Thoracic aorta (tissue), 2 donors: Measurements from ENCODE around the gene POLQ. TPM values are rescaled to one million over a fixed set of nuclear protein-coding genes. Genes with fewer than 3 reads are reported as not detected.

Experiments used
- ATAC-seq: fragments of 150-250 bp; one replicate; pipeline ENCODE4 v1.8.0; 2017; ENCODE audit warnings: low read depth; ENCODE audit not compliant: insufficient number of reproducible peaks, low FRiP score
- DNase-seq: peaks from one replicate; pipeline ENCODE4 v3.0.0-alpha.2; 2020; ENCODE audit warnings: low spot score
- H3K27ac ChIP-seq, 2 donors: fragments of 200-600 bp; sonication (generic); 1 replicate in 1 of 2; 2 replicates in 1 of 2; pipeline ENCODE4 v1.5.1; 2016; ENCODE audit warnings: mild to moderate bottlenecking in 2 of 2, moderate library complexity in 2 of 2
- H3K27me3 ChIP-seq: fragments of 200-600 bp; sonication (generic); replicated peaks from 2 replicates; pipeline ENCODE4 v1.6.0; 2016; ENCODE audit warnings: mild to moderate bottlenecking; ENCODE audit not compliant: insufficient read depth
- H3K36me3 ChIP-seq: fragments of 200-600 bp; sonication (generic); one replicate; pipeline ENCODE4 v1.5.1; 2016
- H3K4me1 ChIP-seq, 2 donors: fragments of 200-600 bp; sonication (generic); 1 replicate in 1 of 2; 2 replicates in 1 of 2; pipeline versions ENCODE4 v1.5.1 to v1.6.0; 2016; ENCODE audit warnings: low read depth in 2 of 2, mild to moderate bottlenecking in 1 of 2; ENCODE audit not compliant: control insufficient read depth in 1 of 2
- H3K4me3 ChIP-seq: fragments of 200-600 bp; sonication (generic); 2 replicates; pipeline ENCODE4 v1.5.1; 2016; ENCODE audit warnings: mild to moderate bottlenecking
- H3K9me3 ChIP-seq: fragments of 200-600 bp; sonication (generic); 2 replicates; pipeline ENCODE4 v1.5.1; 2016
- total RNA-seq, 2 donors: library from RNA; depleted of rRNA; stranded (reverse); fragments of >200 nt; gene quantifications; one replicate each; pipeline versions ENCODE4 v1.1.0 to v1.2.3, GENCODE V29; 2016
- TF ChIP-seq, protein P1 (sequence below): fragments of 200-600 bp; sonication (generic); IDR thresholded peaks from one replicate; pipeline ENCODE4 v1.5.1; 2019; ENCODE audit warnings: antibody characterized with exemption

The POLQ gene
- total RNA-seq, 2 donors from 2014 or later, result 0.42 to 0.68 TPM

DNA sequence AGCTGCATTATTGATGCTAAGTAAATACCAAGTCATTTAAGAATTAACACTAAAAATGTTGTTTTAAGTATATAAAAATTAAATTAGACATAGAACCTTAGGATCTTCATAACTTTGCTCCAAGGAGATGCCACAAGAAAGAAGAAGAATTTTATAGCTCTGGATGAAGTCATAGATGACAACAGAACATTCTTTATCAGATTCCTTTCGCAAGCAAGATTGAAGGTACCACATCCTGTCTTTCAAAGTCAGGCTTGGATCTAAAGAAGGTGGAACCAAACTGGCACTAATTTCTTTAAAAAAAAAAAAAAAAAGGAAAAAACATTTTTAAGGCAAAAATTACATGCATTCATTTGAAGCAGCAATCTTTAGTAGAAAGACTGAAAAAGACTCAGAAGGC is 62.5 kb downstream of the POLQ start:
- Histone ChIP-seq H3K4me1 (no peaks in the 10 kb centered on the region), H3K27me3 (no peaks in the 10 kb centered on the region), H3K36me3 (no peaks in the 10 kb centered on the region), H3K4me3 (no peak overlapping the region), H3K27ac (no peak overlapping the region), H3K9me3 (no peaks in the 10 kb centered on the region)
- TF ChIP-seq, protein P1, sequence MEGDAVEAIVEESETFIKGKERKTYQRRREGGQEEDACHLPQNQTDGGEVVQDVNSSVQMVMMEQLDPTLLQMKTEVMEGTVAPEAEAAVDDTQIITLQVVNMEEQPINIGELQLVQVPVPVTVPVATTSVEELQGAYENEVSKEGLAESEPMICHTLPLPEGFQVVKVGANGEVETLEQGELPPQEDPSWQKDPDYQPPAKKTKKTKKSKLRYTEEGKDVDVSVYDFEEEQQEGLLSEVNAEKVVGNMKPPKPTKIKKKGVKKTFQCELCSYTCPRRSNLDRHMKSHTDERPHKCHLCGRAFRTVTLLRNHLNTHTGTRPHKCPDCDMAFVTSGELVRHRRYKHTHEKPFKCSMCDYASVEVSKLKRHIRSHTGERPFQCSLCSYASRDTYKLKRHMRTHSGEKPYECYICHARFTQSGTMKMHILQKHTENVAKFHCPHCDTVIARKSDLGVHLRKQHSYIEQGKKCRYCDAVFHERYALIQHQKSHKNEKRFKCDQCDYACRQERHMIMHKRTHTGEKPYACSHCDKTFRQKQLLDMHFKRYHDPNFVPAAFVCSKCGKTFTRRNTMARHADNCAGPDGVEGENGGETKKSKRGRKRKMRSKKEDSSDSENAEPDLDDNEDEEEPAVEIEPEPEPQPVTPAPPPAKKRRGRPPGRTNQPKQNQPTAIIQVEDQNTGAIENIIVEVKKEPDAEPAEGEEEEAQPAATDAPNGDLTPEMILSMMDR, result no peak
- ATAC-seq (no peak), DNase-seq (no peak)

DNA sequence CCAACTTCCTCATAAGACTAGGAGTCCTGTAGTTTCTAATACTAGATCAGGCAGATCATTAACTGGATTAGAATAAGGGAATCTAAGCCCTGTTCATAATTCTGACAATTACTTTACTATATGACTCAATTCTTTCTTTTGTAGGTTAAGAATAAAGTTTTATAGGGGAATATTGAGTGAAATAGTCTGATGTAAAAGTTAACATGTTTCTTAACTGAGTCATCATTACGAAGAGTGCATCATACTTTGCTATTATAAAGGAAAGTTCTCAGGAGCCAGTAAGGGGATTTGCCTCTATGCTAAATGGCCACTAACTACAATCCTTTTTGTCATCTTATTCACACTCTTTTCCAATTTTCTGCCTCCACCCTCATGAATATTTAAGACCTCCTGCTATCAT is 63.1 kb downstream of the POLQ start:
- no peaks in the 10 kb centered on the region for H3K4me1 ChIP-seq
- no peak for ATAC-seq
- no peak overlapping the region for H3K27ac ChIP-seq
- no peak overlapping the region for H3K4me3 ChIP-seq
- no peaks in the 10 kb centered on the region for H3K27me3 ChIP-seq
- H3K9me3 ChIP-seq, result no peaks in the 10 kb centered on the region
- DNase-seq, result no peak
- TF ChIP-seq, protein P1, result no peak
- no peaks in the 10 kb centered on the region for H3K36me3 ChIP-seq

GRCh38 chr3:121481106-121481880 is 64.5 kb downstream of the POLQ start:
- TF ChIP-seq, protein P1, result no peak
- Histone ChIP-seq H3K27me3 (no peaks in the 10 kb centered on the region), H3K4me1 (no peaks in the 10 kb centered on the region), H3K9me3 (no peaks in the 10 kb centered on the region), H3K36me3 (no peaks in the 10 kb centered on the region), H3K4me3 (no peak overlapping the region), H3K27ac (no peak overlapping the region)
- ATAC-seq (no peak), DNase-seq (no peak)

- no peak for ATAC-seq
- DNase-seq, result no peak
- H3K27me3 ChIP-seq, result no peaks in the 10 kb centered on the region
- no peak overlapping the region for H3K4me3 ChIP-seq
- no peaks in the 10 kb centered on the region for H3K36me3 ChIP-seq
- no peaks in the 10 kb centered on the region for H3K9me3 ChIP-seq
- no peaks in the 10 kb centered on the region for H3K4me1 ChIP-seq
- H3K27ac ChIP-seq, result no peak overlapping the region
- TF ChIP-seq, protein P1, result no peak
Observed at GRCh38 chr3:121477589-121477988, 68.2 kb downstream of the POLQ start.

DNA sequence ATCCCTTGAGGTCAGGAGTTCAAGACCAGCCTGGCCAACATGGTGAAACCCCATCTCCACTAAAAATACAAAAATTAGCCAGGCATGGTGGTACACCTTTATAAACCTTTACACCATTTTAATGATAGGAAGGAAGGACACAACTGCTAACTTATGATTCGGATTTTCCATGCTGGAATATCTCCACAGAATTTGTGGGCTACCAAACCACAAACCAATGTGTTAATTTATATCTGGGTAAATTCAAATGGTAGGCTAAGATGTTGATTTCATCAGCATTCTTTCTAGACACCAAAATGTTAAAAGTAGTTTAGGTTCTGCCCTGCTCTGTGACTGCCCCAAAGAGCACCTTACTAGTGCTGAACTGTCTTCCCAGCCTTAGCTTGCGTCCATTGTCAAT is 72.8 kb downstream of the POLQ start:
- Histone ChIP-seq H3K9me3 (no peaks in the 10 kb centered on the region), H3K27ac (no peak overlapping the region), H3K27me3 (no peaks in the 10 kb centered on the region), H3K36me3 (no peaks in the 10 kb centered on the region), H3K4me3 (no peak overlapping the region), H3K4me1 (no peaks in the 10 kb centered on the region)
- TF ChIP-seq, protein P1, result no peak
- ATAC-seq (no peak), DNase-seq (no peak)
